Measurements from ENCODE around the gene BPHL.
"Not testable (repeated sequence)": the region's sequence is repeated elsewhere in the genome, so short reads cannot be mapped to it uniquely, and the experiment has no call there.

The BPHL gene

GRCh38 chr6:3195695-3196497 is 77.4 kb downstream of the BPHL start:
- Mint-ChIP-seq H3K9me3 (peaks cover 11% of the 10 kb centered on the region), H3K27ac (peak overlapping the region in 1 of 3 experiments; percentile 33), H3K27me3 (ENCODE audit: low read depth) (no peaks in the 10 kb centered on the region), H3K4me3 (no peak overlapping the region), H3K36me3 (ENCODE audit: low read depth) (no peaks in the 10 kb centered on the region), H3K4me1 (no peaks in the 10 kb centered on the region)
- TF ChIP-seq CTCF (IDR thresholded peaks at IDR 0.05; ENCODE audit: unreplicated experiment in 3 of 3): no peak

DNA sequence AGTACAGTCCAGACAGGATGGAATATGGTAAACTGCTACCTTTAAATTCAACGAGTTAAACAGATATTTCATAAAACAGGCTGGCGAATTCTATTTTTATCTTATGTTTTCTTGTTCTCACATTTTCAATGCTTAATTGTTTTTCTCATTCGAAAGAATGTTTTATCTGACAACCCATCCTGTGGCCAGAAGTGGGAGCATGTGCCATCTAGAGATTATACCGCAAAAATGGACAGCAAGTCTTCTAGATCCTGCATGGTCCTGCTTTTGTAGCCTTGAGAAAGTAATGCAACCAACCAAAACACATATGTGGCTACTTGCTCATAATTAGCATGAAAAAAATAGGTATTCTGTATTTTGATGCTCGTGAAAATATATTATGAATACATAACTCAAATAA is 78.3 kb downstream of the BPHL start:
- H3K4me1 Mint-ChIP-seq: no peaks in the 10 kb centered on the region

DNA sequence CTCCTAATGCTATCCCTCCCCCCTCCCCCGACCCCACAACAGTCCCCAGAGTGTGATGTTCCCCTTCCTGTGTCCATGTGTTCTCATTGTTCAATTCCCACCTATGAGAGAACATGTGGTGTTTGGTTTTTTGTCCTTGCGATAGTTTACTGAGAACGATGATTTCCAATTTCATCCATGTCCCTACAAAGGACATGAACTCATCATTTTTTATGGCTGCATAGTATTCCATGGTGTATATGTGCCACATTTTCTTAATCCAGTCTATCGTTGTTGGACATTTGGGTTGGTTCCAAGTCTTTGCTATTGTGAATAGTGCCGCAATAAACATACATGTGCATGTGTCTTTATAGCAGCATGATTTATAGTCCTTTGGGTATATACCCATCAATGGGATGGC is 79.2 kb downstream of the BPHL start:
- not testable (repeated sequence) for H3K4me1 Mint-ChIP-seq; H3K4me3 Mint-ChIP-seq; H3K27me3 Mint-ChIP-seq (ENCODE audit: low read depth); H3K36me3 Mint-ChIP-seq (ENCODE audit: low read depth); H3K27ac Mint-ChIP-seq
- peaks cover 12% of the 10 kb centered on the region for H3K9me3 Mint-ChIP-seq

More for the DNA sequence above, 78.3 kb downstream of the BPHL start:
- Mint-ChIP-seq H3K27me3 (ENCODE audit: low read depth) (no peaks in the 10 kb centered on the region), H3K27ac (peak overlapping the region in 2 of 3 experiments; percentile 26 to 33), H3K36me3 (ENCODE audit: low read depth) (no peaks in the 10 kb centered on the region), H3K9me3 (peaks cover 11% of the 10 kb centered on the region), H3K4me3 (no peak overlapping the region)
- TF ChIP-seq CTCF (IDR thresholded peaks at IDR 0.05; ENCODE audit: unreplicated experiment in 3 of 3): no peak

- Mint-ChIP-seq H3K9me3 (peaks cover 23% of the 10 kb centered on the region), H3K4me1 (no peaks in the 10 kb centered on the region), H3K36me3 (ENCODE audit: low read depth) (no peaks in the 10 kb centered on the region), H3K27ac (no peak overlapping the region), H3K27me3 (ENCODE audit: low read depth) (peaks cover 6% of the 10 kb centered on the region), H3K4me3 (no peak overlapping the region)
- TF ChIP-seq CTCF (IDR thresholded peaks at IDR 0.05; ENCODE audit: unreplicated experiment in 3 of 3): no peak
Observed at GRCh38 chr6:3199382-3199781, 80.9 kb downstream of the BPHL start.

DNA sequence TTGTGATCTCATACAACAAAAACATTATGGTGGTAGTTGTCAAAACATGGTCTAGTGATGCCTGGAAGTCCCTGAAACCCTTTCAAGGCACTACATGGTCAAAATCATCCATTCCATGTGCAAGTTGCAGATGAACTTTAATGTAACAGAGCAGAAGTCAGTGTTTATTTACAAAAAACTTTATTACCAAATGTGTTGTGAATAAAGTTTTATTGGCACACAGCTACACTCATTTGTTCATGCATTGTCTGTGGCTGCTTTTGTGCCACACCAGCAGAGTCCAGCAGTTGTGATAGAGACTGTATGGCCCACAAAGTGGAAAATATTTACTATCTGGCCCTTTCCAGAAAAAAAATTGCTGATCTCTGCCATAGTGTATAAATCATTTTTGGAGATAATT is 82.2 kb downstream of the BPHL start:
- Mint-ChIP-seq H3K4me3 (no peak overlapping the region), H3K9me3 (peaks cover 28% of the 10 kb centered on the region), H3K27ac (no peak overlapping the region), H3K4me1 (no peaks in the 10 kb centered on the region), H3K36me3 (ENCODE audit: low read depth) (no peaks in the 10 kb centered on the region), H3K27me3 (ENCODE audit: low read depth) (peaks cover 6% of the 10 kb centered on the region)
- TF ChIP-seq CTCF (IDR thresholded peaks at IDR 0.05; ENCODE audit: unreplicated experiment in 3 of 3): no peak

GRCh38 chr6:3201388-3201787 is 82.9 kb downstream of the BPHL start:
- Mint-ChIP-seq H3K9me3 (peaks cover 28% of the 10 kb centered on the region), H3K27me3 (ENCODE audit: low read depth) (peaks cover 6% of the 10 kb centered on the region), H3K4me1 (no peaks in the 10 kb centered on the region), H3K36me3 (ENCODE audit: low read depth) (no peaks in the 10 kb centered on the region), H3K27ac (no peak overlapping the region), H3K4me3 (no peak overlapping the region)
- no peak for TF ChIP-seq CTCF (IDR thresholded peaks at IDR 0.05; ENCODE audit: unreplicated experiment in 3 of 3)
